H1 (cell line): ENCODE measurements around the gene FGGY. TPM values are rescaled to one million over a fixed set of nuclear protein-coding genes. Genes with fewer than 3 reads are reported as not detected.

Source experiments
- CTCF ChIA-PET: fragments of 300-600 bp; sonication (Branson Sonifier 250); formaldehyde crosslinking; loops from one replicate; lab custom pipeline; 2021; ENCODE audit not compliant: partially characterized antibody; lab: Charles Lee
- POLR2A ChIA-PET: fragments of 300-600 bp; sonication (Branson Sonifier 250); formaldehyde crosslinking; loops from one replicate; lab custom pipeline; 2021; ENCODE audit warnings: inconsistent platforms; ENCODE audit not compliant: partially characterized antibody; lab: Charles Lee
- DNase-seq, 2 experiments: peaks; one replicate each; pipeline versions ENCODE4 v3.0.0 to v3.0.0-alpha.2; 2010 to 2022; ENCODE audit warnings: low spot score in 2 of 2, low read depth in 1 of 2, mixed read lengths in 1 of 2
- FAIRE-seq: peaks from 2 replicates; lab custom pipeline; 2011; peaks lifted over from hg19 to GRCh38; lab: Jason Lieb, UNC
- H2AFZ ChIP-seq: 2 replicates; pipeline ENCODE4 v1.8.1; 2012; ENCODE audit warnings: low read length, inconsistent platforms
- H2AK5ac ChIP-seq: 2 replicates; pipeline ENCODE4 v1.6.1; 2013; ENCODE audit warnings: low read depth, low read length
- H2BK120ac ChIP-seq: replicated peaks from 2 replicates; pipeline ENCODE3; 2013; ENCODE audit warnings: low read depth, low read length, inconsistent platforms
- H2BK12ac ChIP-seq: 2 replicates; pipeline ENCODE4 v1.6.1; 2013; ENCODE audit warnings: low read depth, low read length
- H2BK15ac ChIP-seq: 2 replicates; pipeline ENCODE4 v1.6.1; 2013; ENCODE audit warnings: low read length
- H2BK20ac ChIP-seq: 2 replicates; pipeline ENCODE4 v1.6.1; 2013; ENCODE audit warnings: low read length
- H2BK5ac ChIP-seq: 2 replicates; pipeline ENCODE4 v1.6.1; 2013; ENCODE audit warnings: low read depth, low read length
- H3K14ac ChIP-seq: 2 replicates; pipeline ENCODE4 v1.6.1; 2013; ENCODE audit warnings: inconsistent platforms; ENCODE audit not compliant: insufficient read length
- H3K18ac ChIP-seq: 2 replicates; pipeline ENCODE4 v1.6.1; 2013; ENCODE audit warnings: low read length; ENCODE audit errors: extremely low read depth
- H3K23ac ChIP-seq: 2 replicates; pipeline ENCODE4 v1.6.1; 2013; ENCODE audit warnings: inconsistent platforms; ENCODE audit not compliant: insufficient read length
- H3K23me2 ChIP-seq: 2 replicates; pipeline ENCODE4 v1.6.1; 2013; ENCODE audit warnings: low read depth, low read length
- H3K27ac ChIP-seq: 2 replicates; pipeline ENCODE4 v1.6.1; 2011; ENCODE audit warnings: low read depth, low read length, inconsistent platforms
- H3K27me3 ChIP-seq, 4 experiments: replicated peaks in 1 of 4; 1 replicate in 1 of 4; 2 replicates in 3 of 4; pipeline versions ENCODE4 v1.6.1 to v1.8.1; 2011 to 2013; ENCODE audit warnings: low read length in 3 of 4, mild to moderate bottlenecking in 3 of 4, inconsistent platforms in 2 of 4, mixed read lengths in 2 of 4, moderate library complexity in 1 of 4; ENCODE audit not compliant: control insufficient read depth in 3 of 4, insufficient read depth in 3 of 4; ENCODE audit errors: extremely low read depth in 1 of 4
- H3K36me3 ChIP-seq, 4 experiments: 2 replicates each; pipeline versions ENCODE4 v1.6.1 to v1.8.1; 2011 to 2013; ENCODE audit warnings: mild to moderate bottlenecking in 4 of 4, low read length in 3 of 4, moderate library complexity in 2 of 4, control low read depth in 1 of 4, inconsistent platforms in 1 of 4; ENCODE audit not compliant: insufficient read depth in 4 of 4, control insufficient read depth in 2 of 4
- H3K4ac ChIP-seq: replicated peaks from 2 replicates; pipeline ENCODE3; 2013; ENCODE audit warnings: low read length, low read depth, mixed read lengths, inconsistent platforms; ENCODE audit not compliant: insufficient read length
- H3K4me1 ChIP-seq, 4 experiments: replicated peaks in 1 of 4; 1 replicate in 1 of 4; 2 replicates in 3 of 4; pipeline versions ENCODE4 v1.6.1 to v1.8.1; 2011 to 2013; ENCODE audit warnings: low read length in 3 of 4, inconsistent platforms in 2 of 4, mixed read lengths in 1 of 4; ENCODE audit not compliant: insufficient read depth in 4 of 4, control insufficient read depth in 3 of 4
- H3K4me2 ChIP-seq, 2 experiments: 2 replicates each; pipeline versions ENCODE4 v1.6.1 to v1.8.1; 2011 to 2013; ENCODE audit warnings: low read depth in 2 of 2, low read length in 2 of 2, control low read depth in 1 of 2, inconsistent platforms in 1 of 2, mild to moderate bottlenecking in 1 of 2; ENCODE audit not compliant: insufficient read depth in 1 of 2
- H3K4me3 ChIP-seq, 4 experiments: fragments of 200-600, 300-600 bp in 1 of 4; sonication (generic), shearing (Covaris generic), sonication (Bioruptor Twin) in 1 of 4; 2 replicates each; pipeline versions ENCODE4 v1.5.1 to v1.8.1; 2011 to 2016; ENCODE audit warnings: low read length in 4 of 4, low read depth in 3 of 4, control low read depth in 2 of 4, inconsistent platforms in 2 of 4, mild to moderate bottlenecking in 2 of 4, mixed read lengths in 1 of 4, moderate library complexity in 1 of 4; ENCODE audit not compliant: insufficient read depth in 2 of 4; ENCODE audit errors: extremely low read depth in 1 of 4
- H3K56ac ChIP-seq: replicated peaks from 2 replicates; pipeline ENCODE3; 2013; ENCODE audit warnings: low read depth, mild to moderate bottlenecking, mixed read lengths, low read length, inconsistent platforms; ENCODE audit not compliant: insufficient read length
- H3K79me1 ChIP-seq: 2 replicates; pipeline ENCODE4 v1.6.1; 2013; ENCODE audit warnings: low read depth, low read length, control low read depth
- H3K79me2 ChIP-seq, 2 experiments: 2 replicates each; pipeline versions ENCODE4 v1.6.1 to v1.8.1; 2012 to 2013; ENCODE audit warnings: low read length in 2 of 2, mild to moderate bottlenecking in 2 of 2, inconsistent platforms in 1 of 2; ENCODE audit not compliant: insufficient read depth in 2 of 2, control insufficient read depth in 1 of 2
- H3K9ac ChIP-seq, 4 experiments: replicated peaks in 1 of 4; 1 replicate in 1 of 4; 2 replicates in 3 of 4; pipeline versions ENCODE4 v1.6.1 to v1.8.1; 2011 to 2013; ENCODE audit warnings: low read depth in 3 of 4, low read length in 3 of 4, control low read depth in 2 of 4, mild to moderate bottlenecking in 2 of 4, moderate library complexity in 2 of 4, inconsistent platforms in 1 of 4; ENCODE audit errors: extremely low read depth in 1 of 4
- H3K9me3 ChIP-seq, 2 experiments: 2 replicates each; pipeline versions ENCODE4 v1.6.1 to v1.8.1; 2012 to 2013; ENCODE audit warnings: mild to moderate bottlenecking in 2 of 2, moderate library complexity in 2 of 2, control low read depth in 1 of 2, inconsistent platforms in 1 of 2, low read depth in 1 of 2, low read length in 1 of 2, mixed read lengths in 1 of 2; ENCODE audit not compliant: insufficient read depth in 2 of 2
- H4K20me1 ChIP-seq, 2 experiments: replicated peaks in 1 of 2; 2 replicates each; pipeline versions ENCODE3 to v1.8.1; 2011 to 2013; ENCODE audit warnings: inconsistent platforms in 2 of 2, low read length in 2 of 2, mild to moderate bottlenecking in 1 of 2; ENCODE audit not compliant: insufficient read depth in 2 of 2, control insufficient read depth in 1 of 2
- H4K5ac ChIP-seq: 2 replicates; pipeline ENCODE4 v1.6.1; 2013; ENCODE audit warnings: low read length, low read depth, mixed read lengths, inconsistent platforms; ENCODE audit not compliant: insufficient read length
- H4K8ac ChIP-seq: 2 replicates; pipeline ENCODE4 v1.8.0; 2013; ENCODE audit warnings: mild to moderate bottlenecking, moderate library complexity, low read length, inconsistent platforms; ENCODE audit not compliant: insufficient read depth; ENCODE audit errors: extremely low read depth
- H4K91ac ChIP-seq: replicated peaks from 2 replicates; pipeline ENCODE3; 2013; ENCODE audit warnings: low read length, mixed read lengths, inconsistent platforms; ENCODE audit not compliant: insufficient read length
- ATF3 ChIP-seq: IDR thresholded peaks from 2 replicates; pipeline ENCODE4 v1.6.1; 2011; ENCODE audit warnings: low read depth, mild to moderate bottlenecking, low read length; ENCODE audit not compliant: insufficient read depth
- BRCA1 ChIP-seq: IDR thresholded peaks from 2 replicates; pipeline ENCODE4 v1.6.1; 2012; ENCODE audit warnings: low read depth, low read length, improper control_type of control experiment
- CEBPB ChIP-seq: IDR thresholded peaks from 2 replicates; pipeline ENCODE4 v1.6.1; 2012; ENCODE audit warnings: low read depth, low read length
- CTCF ChIP-seq, 3 experiments: IDR thresholded peaks; 1 replicate in 2 of 3; 2 replicates in 1 of 3; pipeline versions ENCODE4 v1.5.1 to v1.6.1; 2011; ENCODE audit warnings: low read length in 3 of 3, mild to moderate bottlenecking in 3 of 3, inconsistent platforms in 2 of 3, low read depth in 1 of 3, moderate library complexity in 1 of 3; ENCODE audit not compliant: insufficient read depth in 1 of 3; ENCODE audit errors: control extremely low read depth in 1 of 3
- EZH2 ChIP-seq: fragments of 200-600 bp; sonication (generic); IDR thresholded peaks from 2 replicates; pipeline ENCODE4 v1.7.1; 2012; ENCODE audit warnings: low read depth, mild to moderate bottlenecking, moderate library complexity, low read length, inconsistent platforms; ENCODE audit not compliant: severe bottlenecking
- HDAC6 ChIP-seq: IDR thresholded peaks from one replicate; pipeline ENCODE4 v1.7.1; 2012; ENCODE audit warnings: low read depth, mild to moderate bottlenecking, inconsistent platforms, low read length, moderate library complexity
- NRF1 ChIP-seq: IDR thresholded peaks from 2 replicates; pipeline ENCODE4 v1.6.1; 2011; ENCODE audit warnings: mild to moderate bottlenecking, low read depth, low read length, improper control_type of control experiment
- PHF8 ChIP-seq: fragments of 200-600 bp; sonication (generic); conservative IDR thresholded peaks from 2 replicates; pipeline ENCODE4 v1.7.1; 2012; ENCODE audit warnings: low read depth, mild to moderate bottlenecking, inconsistent platforms, low read length, moderate library complexity
- SIRT6 ChIP-seq: IDR thresholded peaks from one replicate; pipeline ENCODE4 v1.7.1; 2012; ENCODE audit warnings: low read length, inconsistent platforms
- SP4 ChIP-seq: IDR thresholded peaks from 2 replicates; pipeline ENCODE4 v1.6.1; 2012; ENCODE audit warnings: low read length, inconsistent platforms
- TBP ChIP-seq: IDR thresholded peaks from 2 replicates; pipeline ENCODE4 v1.6.1; 2011; ENCODE audit warnings: low read depth, low read length, improper control_type of control experiment
- WGBS, 2 experiments: shearing (Covaris generic) in 1 of 2; methylation state at CpG; one replicate each; pipeline versions ENCODE4 v1.1.6 to v1.1.7; 2013 to 2015; ENCODE audit warnings: low lambda C conversion rate in 2 of 2, mixed read lengths in 2 of 2, inconsistent platforms in 1 of 2, low coverage in 1 of 2, missing lambda C conversion rate in 1 of 2; ENCODE audit not compliant: insufficient replicate concordance in 2 of 2, insufficient coverage in 1 of 2, insufficient read length in 1 of 2; ENCODE audit errors: extremely low coverage in 1 of 2, missing lambda C conversion rate in 1 of 2; 5-methylcytosine and 5-hydroxymethylcytosine counted together
- polyA plus RNA-seq, 7 experiments: library from polyadenylated mRNA; depleted of rRNA in 3 of 7; stranded (reverse) in 5 of 7; unstranded in 2 of 7; fragments of >200 nt in 5 of 7; fragments of 200-250 nt in 2 of 7; gene quantifications; 1 replicate in 5 of 7; 2 replicates in 1 of 7; 4 replicates in 1 of 7; pipeline versions ENCODE4 v1.2.1 to v1.2.3, GENCODE V29; 2011 to 2013; ENCODE audit warnings: missing spikeins in 2 of 7, mixed read lengths in 2 of 7
- total RNA-seq: library from RNA; stranded (reverse); fragmentation: NEBNext Ultra II Directional; extraction: Animal tissue kit (Norgen Biotek cat#: 25700); gene quantifications from 2 replicates; pipeline ENCODE4 v1.2.1, GENCODE V29; 2021

FGGY gene
- total and polyA plus RNA-seq, 2 of the 8 experiments (the other 6 are each of a cell fraction or from before 2014, with no cell fraction given): 10.3 to 12.5 TPM

GRCh38 chr1:59554011-59554663 lies 257.2 kb downstream of the FGGY start:
- H3K56ac ChIP-seq: no peak overlapping the region
- H4K5ac ChIP-seq: no peak overlapping the region
- H3K4ac ChIP-seq: no peak overlapping the region
- H3K27me3 ChIP-seq: no peaks in the 10 kb centered on the region
- WGBS, 2 experiments: 89% methylated on average over 8 of the region's 8 CpGs; no CpG with 5 or more reads in 1 of the 2 experiments
- H3K27ac ChIP-seq: no peak overlapping the region
- H3K79me1 ChIP-seq: no peaks in the 10 kb centered on the region
- H4K20me1 ChIP-seq: no peaks in the 10 kb centered on the region
- FAIRE-seq (no peak), DNase-seq (no peak)
- H2AFZ ChIP-seq: no peak overlapping the region
- H2BK120ac ChIP-seq: no peak overlapping the region
- H3K36me3 ChIP-seq: no peaks in the 10 kb centered on the region
- H2BK12ac ChIP-seq: no peak overlapping the region
- CTCF ChIA-PET: interaction anchor here (1.3 kb wide), 1 partner anchor 15 kb away, joined by 3 read pairs; no protein-coding TSS in a partner anchor
- no peak overlapping the region for H3K4me2 ChIP-seq
- H3K18ac ChIP-seq: no peak overlapping the region
- POLR2A ChIA-PET: no interaction called here
- H2BK15ac ChIP-seq: no peak overlapping the region
- no peak overlapping the region for H4K8ac ChIP-seq
- H3K79me2 ChIP-seq: no peaks in the 10 kb centered on the region
- no peak overlapping the region for H3K23ac ChIP-seq
- no peak overlapping the region for H3K4me3 ChIP-seq
- H3K4me1 ChIP-seq: peaks cover 0 to 2% (median 0%) of the 10 kb centered on the region in 4 experiments; a peak in 1 of 7 replicates
- no peak overlapping the region; the same call in 1 of the 2 replicates for H2AK5ac ChIP-seq
- no peak overlapping the region for H4K91ac ChIP-seq
- peaks cover 2 to 5% of the 10 kb centered on the region in 2 experiments; a peak in 1 of 4 replicates for H3K9me3 ChIP-seq
- H3K23me2 ChIP-seq: no peaks in the 10 kb centered on the region
- no peak overlapping the region for H3K14ac ChIP-seq
- H2BK5ac ChIP-seq: no peak overlapping the region
- no peak overlapping the region for H3K9ac ChIP-seq
- no peak overlapping the region for H2BK20ac ChIP-seq
- TF ChIP-seq PHF8 (no peak), CTCF (IDR thresholded peaks at IDR 0.05; ENCODE audit: control extremely low read depth in 1 of 3, insufficient read depth in 1 of 3, low read depth in 1 of 3, low read length in 3 of 3) (no peak), EZH2 (no peak), HDAC6 (no peak), CEBPB (no peak), SIRT6 (no peak), SP4 (no peak), TBP (no peak), BRCA1 (no peak), NRF1 (no peak), ATF3 (no peak)
